ENCODE measurements around the gene SMARCE1.
"Not testable (repeated sequence)": the region's sequence is repeated elsewhere in the genome, so short reads cannot be mapped to it uniquely, and the experiment has no call there.

SMARCE1 gene

GRCh38 chr17:40597556-40598300 is 49.9 kb downstream of the SMARCE1 start:
- no peak overlapping the region for H3K4me3 ChIP-seq (ENCODE audit: severe bottlenecking)
- TF ChIP-seq CTCF (IDR thresholded peaks at IDR 0.05; ENCODE audit: poor library complexity, severe bottlenecking): no peak
- H3K36me3 ChIP-seq (ENCODE audit: low read depth): no peaks in the 10 kb centered on the region
- no peak for DNase-seq (ENCODE audit: low spot score)
- H3K9me3 ChIP-seq (ENCODE audit: severe bottlenecking): no peaks in the 10 kb centered on the region
- no peaks in the 10 kb centered on the region for H3K4me1 ChIP-seq (ENCODE audit: insufficient read depth, poor library complexity, severe bottlenecking)
- no peak for ATAC-seq (ENCODE audit: low read depth)
- no peaks in the 10 kb centered on the region for H3K27me3 ChIP-seq (ENCODE audit: insufficient read depth, poor library complexity, severe bottlenecking)
- no peak overlapping the region for H3K27ac ChIP-seq (ENCODE audit: poor library complexity, severe bottlenecking)

- no peaks in the 10 kb centered on the region for H3K27me3 ChIP-seq (ENCODE audit: insufficient read depth, poor library complexity, severe bottlenecking)
- DNase-seq (ENCODE audit: low spot score) (no peak), ATAC-seq (ENCODE audit: low read depth) (no peak)
- no peak for TF ChIP-seq CTCF (IDR thresholded peaks at IDR 0.05; ENCODE audit: poor library complexity, severe bottlenecking)
- H3K4me1 ChIP-seq (ENCODE audit: insufficient read depth, poor library complexity, severe bottlenecking): no peaks in the 10 kb centered on the region
- H3K4me3 ChIP-seq (ENCODE audit: severe bottlenecking): no peak overlapping the region
- no peaks in the 10 kb centered on the region for H3K36me3 ChIP-seq (ENCODE audit: low read depth)
- H3K27ac ChIP-seq (ENCODE audit: poor library complexity, severe bottlenecking): no peak overlapping the region
- H3K9me3 ChIP-seq (ENCODE audit: severe bottlenecking): no peaks in the 10 kb centered on the region
Measured at GRCh38 chr17:40597156-40597555, 50.5 kb downstream of the SMARCE1 start.

- Histone ChIP-seq H3K27me3 (ENCODE audit: insufficient read depth, poor library complexity, severe bottlenecking) (no peaks in the 10 kb centered on the region), H3K9me3 (ENCODE audit: severe bottlenecking) (no peaks in the 10 kb centered on the region), H3K4me3 (ENCODE audit: severe bottlenecking) (no peak overlapping the region), H3K27ac (ENCODE audit: poor library complexity, severe bottlenecking) (no peak overlapping the region), H3K36me3 (ENCODE audit: low read depth) (no peaks in the 10 kb centered on the region), H3K4me1 (ENCODE audit: insufficient read depth, poor library complexity, severe bottlenecking) (no peaks in the 10 kb centered on the region)
- TF ChIP-seq CTCF (IDR thresholded peaks at IDR 0.05; ENCODE audit: poor library complexity, severe bottlenecking): no peak
- ATAC-seq (ENCODE audit: low read depth) (no peak), DNase-seq (ENCODE audit: low spot score) (no peak)
Measured at GRCh38 chr17:40596261-40596919, 51.2 kb downstream of the SMARCE1 start.

- Histone ChIP-seq H3K4me1 (ENCODE audit: insufficient read depth, poor library complexity, severe bottlenecking) (peaks cover 3% of the 10 kb centered on the region), H3K36me3 (ENCODE audit: low read depth) (no peaks in the 10 kb centered on the region), H3K27ac (ENCODE audit: poor library complexity, severe bottlenecking) (no peak overlapping the region), H3K4me3 (ENCODE audit: severe bottlenecking) (no peak overlapping the region), H3K9me3 (ENCODE audit: severe bottlenecking) (no peaks in the 10 kb centered on the region), H3K27me3 (ENCODE audit: insufficient read depth, poor library complexity, severe bottlenecking) (no peaks in the 10 kb centered on the region)
- no peak for TF ChIP-seq CTCF (IDR thresholded peaks at IDR 0.05; ENCODE audit: poor library complexity, severe bottlenecking)
- no peak for DNase-seq (ENCODE audit: low spot score)
- no peak for ATAC-seq (ENCODE audit: low read depth)
Measured at GRCh38 chr17:40590742-40591141, 56.9 kb downstream of the SMARCE1 start.

GRCh38 chr17:40588552-40588951 is 59.1 kb downstream of the SMARCE1 start:
- peaks cover 2% of the 10 kb centered on the region for H3K9me3 ChIP-seq (ENCODE audit: severe bottlenecking)
- H3K36me3 ChIP-seq (ENCODE audit: low read depth): no peaks in the 10 kb centered on the region
- H3K27me3 ChIP-seq (ENCODE audit: insufficient read depth, poor library complexity, severe bottlenecking): no peaks in the 10 kb centered on the region
- H3K27ac ChIP-seq (ENCODE audit: poor library complexity, severe bottlenecking): no peak overlapping the region
- no peak overlapping the region for H3K4me3 ChIP-seq (ENCODE audit: severe bottlenecking)
- ATAC-seq (ENCODE audit: low read depth) (no peak), DNase-seq (ENCODE audit: low spot score) (no peak)
- peaks cover 4% of the 10 kb centered on the region for H3K4me1 ChIP-seq (ENCODE audit: insufficient read depth, poor library complexity, severe bottlenecking)
- TF ChIP-seq CTCF (IDR thresholded peaks at IDR 0.05; ENCODE audit: poor library complexity, severe bottlenecking): no peak

- H3K4me1 ChIP-seq (ENCODE audit: insufficient read depth, poor library complexity, severe bottlenecking): peaks cover 19% of the 10 kb centered on the region
- not testable (repeated sequence) for H3K9me3 ChIP-seq (ENCODE audit: severe bottlenecking); H3K27me3 ChIP-seq (ENCODE audit: insufficient read depth, poor library complexity, severe bottlenecking); H3K27ac ChIP-seq (ENCODE audit: poor library complexity, severe bottlenecking); H3K36me3 ChIP-seq (ENCODE audit: low read depth); H3K4me3 ChIP-seq (ENCODE audit: severe bottlenecking); ATAC-seq (ENCODE audit: low read depth); DNase-seq (ENCODE audit: low spot score)
Measured at GRCh38 chr17:40586264-40586663, 61.4 kb downstream of the SMARCE1 start.

GRCh38 chr17:40584950-40585349 is 62.7 kb downstream of the SMARCE1 start:
- ATAC-seq (ENCODE audit: low read depth); H3K9me3 ChIP-seq (ENCODE audit: severe bottlenecking); DNase-seq (ENCODE audit: low spot score); H3K4me3 ChIP-seq (ENCODE audit: severe bottlenecking); H3K27ac ChIP-seq (ENCODE audit: poor library complexity, severe bottlenecking); H3K36me3 ChIP-seq (ENCODE audit: low read depth); H3K27me3 ChIP-seq (ENCODE audit: insufficient read depth, poor library complexity, severe bottlenecking): not testable (repeated sequence)
- peaks cover 19% of the 10 kb centered on the region for H3K4me1 ChIP-seq (ENCODE audit: insufficient read depth, poor library complexity, severe bottlenecking)

All from RWPE2 (cell line).